Osteocyte (in vitro differentiated cells): ENCODE results near the gene GRID1. TPM values are rescaled to one million over a fixed set of nuclear protein-coding genes. Genes with fewer than 3 reads are reported as not detected.

Experiments used
- DNase-seq: peaks from one replicate; pipeline ENCODE4 v3.0.0; 2021; ENCODE audit warnings: mixed read lengths; ENCODE audit not compliant: unreplicated experiment; ENCODE audit errors: extremely low spot score
- H3K27ac Mint-ChIP-seq: one replicate; pipeline ENCODE4 v1.8.0; 2021; ENCODE audit warnings: mild to moderate bottlenecking, mixed read lengths; ENCODE audit not compliant: unreplicated experiment
- H3K27me3 Mint-ChIP-seq: one replicate; pipeline ENCODE4 v1.8.0; 2021; ENCODE audit warnings: mixed read lengths; ENCODE audit not compliant: unreplicated experiment
- H3K36me3 Mint-ChIP-seq: one replicate; pipeline ENCODE4 v1.8.0; 2021; ENCODE audit warnings: mixed read lengths; ENCODE audit not compliant: unreplicated experiment
- H3K4me1 Mint-ChIP-seq: one replicate; pipeline ENCODE4 v1.8.0; 2021; ENCODE audit warnings: mixed read lengths; ENCODE audit not compliant: unreplicated experiment
- H3K4me3 Mint-ChIP-seq: one replicate; pipeline ENCODE4 v1.8.0; 2021; ENCODE audit warnings: mild to moderate bottlenecking, moderate library complexity, mixed read lengths; ENCODE audit not compliant: unreplicated experiment
- H3K9me3 Mint-ChIP-seq: one replicate; pipeline ENCODE4 v1.8.0; 2021; ENCODE audit warnings: mixed read lengths; ENCODE audit not compliant: unreplicated experiment
- total RNA-seq: library from RNA; stranded (reverse); gene quantifications from 2 replicates; pipeline ENCODE4 v1.2.1, GENCODE V29; 2021
- TF ChIP-seq, protein P1 (sequence below): fragments of 200-600 bp; sonication (generic); IDR thresholded peaks from 2 replicates; pipeline ENCODE4 v1.5.0; 2021; ENCODE audit warnings: antibody characterized with exemption, mild to moderate bottlenecking, moderate library complexity

Gene GRID1
- total RNA-seq, 1 donor from 2014 or later, result 0.11 TPM

DNA sequence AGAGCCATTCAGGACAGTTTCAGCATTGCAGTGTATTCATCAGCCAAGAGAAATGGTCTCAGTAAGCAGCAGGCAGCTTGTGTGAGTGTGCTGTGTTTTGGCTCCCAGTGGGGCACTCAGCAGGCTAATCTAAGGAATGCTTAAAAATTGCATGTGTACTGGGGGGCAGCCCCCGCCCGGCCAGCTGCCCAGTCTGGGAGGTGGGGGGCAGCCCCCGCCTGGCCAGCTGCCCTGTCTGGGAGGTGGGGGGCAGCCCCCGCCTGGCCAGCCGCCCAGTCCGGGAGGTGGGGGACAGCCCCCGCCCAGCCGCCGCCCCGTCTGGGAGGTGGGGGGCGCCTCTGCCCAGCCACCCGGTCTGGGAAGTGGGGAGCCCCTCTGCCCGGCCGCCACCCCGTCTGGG, 116.2 kb downstream of the GRID1 start:
- no peak for DNase-seq
- H3K27ac Mint-ChIP-seq, result no peak overlapping the region

DNA sequence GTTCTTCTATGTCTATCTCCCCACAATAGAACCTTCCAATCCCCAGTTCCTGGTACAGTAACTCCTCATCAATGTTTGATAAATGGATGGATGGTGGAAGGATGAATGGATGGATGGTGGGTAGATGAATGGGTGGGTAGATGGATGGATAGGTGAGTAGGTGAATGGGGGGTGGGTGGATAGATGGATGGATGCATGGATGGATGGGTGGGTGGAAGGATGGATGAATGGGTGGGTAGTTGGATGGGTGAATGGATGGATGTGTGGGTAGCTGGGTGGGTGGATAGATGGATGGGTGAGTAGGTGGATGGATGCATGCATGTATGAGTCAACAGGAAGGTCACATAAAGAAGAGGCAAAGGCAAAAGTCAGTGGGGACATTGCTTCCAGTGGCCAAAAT, 116.8 kb downstream of the GRID1 start:
- Mint-ChIP-seq H3K27me3 (no peaks in the 10 kb centered on the region), H3K27ac (no peak overlapping the region), H3K4me3 (no peak overlapping the region), H3K36me3 (no peaks in the 10 kb centered on the region), H3K4me1 (no peaks in the 10 kb centered on the region), H3K9me3 (no peaks in the 10 kb centered on the region)
- no peak for DNase-seq
- TF ChIP-seq, protein P1, sequence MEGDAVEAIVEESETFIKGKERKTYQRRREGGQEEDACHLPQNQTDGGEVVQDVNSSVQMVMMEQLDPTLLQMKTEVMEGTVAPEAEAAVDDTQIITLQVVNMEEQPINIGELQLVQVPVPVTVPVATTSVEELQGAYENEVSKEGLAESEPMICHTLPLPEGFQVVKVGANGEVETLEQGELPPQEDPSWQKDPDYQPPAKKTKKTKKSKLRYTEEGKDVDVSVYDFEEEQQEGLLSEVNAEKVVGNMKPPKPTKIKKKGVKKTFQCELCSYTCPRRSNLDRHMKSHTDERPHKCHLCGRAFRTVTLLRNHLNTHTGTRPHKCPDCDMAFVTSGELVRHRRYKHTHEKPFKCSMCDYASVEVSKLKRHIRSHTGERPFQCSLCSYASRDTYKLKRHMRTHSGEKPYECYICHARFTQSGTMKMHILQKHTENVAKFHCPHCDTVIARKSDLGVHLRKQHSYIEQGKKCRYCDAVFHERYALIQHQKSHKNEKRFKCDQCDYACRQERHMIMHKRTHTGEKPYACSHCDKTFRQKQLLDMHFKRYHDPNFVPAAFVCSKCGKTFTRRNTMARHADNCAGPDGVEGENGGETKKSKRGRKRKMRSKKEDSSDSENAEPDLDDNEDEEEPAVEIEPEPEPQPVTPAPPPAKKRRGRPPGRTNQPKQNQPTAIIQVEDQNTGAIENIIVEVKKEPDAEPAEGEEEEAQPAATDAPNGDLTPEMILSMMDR, result no peak

More for the DNA sequence above, 116.2 kb downstream of the GRID1 start:
- Mint-ChIP-seq H3K4me1 (no peaks in the 10 kb centered on the region), H3K9me3 (no peaks in the 10 kb centered on the region), H3K4me3 (no peak overlapping the region), H3K36me3 (no peaks in the 10 kb centered on the region), H3K27me3 (no peaks in the 10 kb centered on the region)
- TF ChIP-seq, protein P1, result no peak

DNA sequence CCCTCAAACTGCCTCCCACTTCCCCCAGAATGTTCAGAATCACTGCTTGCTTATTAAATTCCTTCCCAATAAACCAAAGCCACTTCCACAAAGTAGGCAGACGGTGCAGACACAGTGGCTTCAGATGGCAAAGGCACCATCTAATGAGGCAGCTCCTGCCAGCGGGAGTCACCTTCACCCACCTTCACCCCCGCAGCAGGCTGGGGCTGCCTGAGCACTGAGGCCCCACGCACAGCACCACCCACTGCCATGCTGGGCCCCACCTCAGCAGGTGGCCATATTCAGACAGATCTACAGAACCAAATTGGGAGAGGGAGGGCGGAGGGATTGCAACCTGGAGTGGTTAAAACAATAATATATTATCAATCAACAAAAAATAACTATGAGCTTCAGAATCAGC, 118.5 kb downstream of the GRID1 start:
- Mint-ChIP-seq H3K4me3 (no peak overlapping the region), H3K27ac (no peak overlapping the region), H3K27me3 (no peaks in the 10 kb centered on the region), H3K9me3 (no peaks in the 10 kb centered on the region), H3K36me3 (no peaks in the 10 kb centered on the region), H3K4me1 (no peaks in the 10 kb centered on the region)
- no peak for DNase-seq
- TF ChIP-seq, protein P1, result no peak

DNA sequence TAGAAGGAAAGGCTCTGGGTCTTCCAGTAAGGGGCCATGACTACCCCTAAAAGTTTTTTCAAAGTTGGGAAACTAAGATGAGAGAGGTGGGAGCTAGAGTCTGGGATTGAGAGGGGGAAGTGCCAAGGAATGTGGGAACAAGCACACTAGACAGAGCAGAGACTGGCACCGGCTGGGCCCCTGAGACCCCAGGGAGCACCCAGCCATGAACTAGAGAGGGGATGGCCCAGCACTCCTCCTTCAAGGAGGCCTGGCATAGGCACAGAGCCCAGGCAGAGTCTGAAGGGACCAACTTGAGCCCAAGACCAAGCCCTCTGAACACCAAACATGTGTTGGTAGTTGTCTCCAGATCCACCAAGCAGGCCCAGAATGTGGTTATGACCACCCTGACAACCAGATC, 119.0 kb downstream of the GRID1 start:
- no peaks in the 10 kb centered on the region for H3K4me1 Mint-ChIP-seq
- no peak for DNase-seq
- H3K27ac Mint-ChIP-seq, result no peak overlapping the region
- no peaks in the 10 kb centered on the region for H3K9me3 Mint-ChIP-seq
- no peaks in the 10 kb centered on the region for H3K27me3 Mint-ChIP-seq
- H3K36me3 Mint-ChIP-seq, result no peaks in the 10 kb centered on the region
- no peak overlapping the region for H3K4me3 Mint-ChIP-seq
- TF ChIP-seq, protein P1, result no peak

DNA sequence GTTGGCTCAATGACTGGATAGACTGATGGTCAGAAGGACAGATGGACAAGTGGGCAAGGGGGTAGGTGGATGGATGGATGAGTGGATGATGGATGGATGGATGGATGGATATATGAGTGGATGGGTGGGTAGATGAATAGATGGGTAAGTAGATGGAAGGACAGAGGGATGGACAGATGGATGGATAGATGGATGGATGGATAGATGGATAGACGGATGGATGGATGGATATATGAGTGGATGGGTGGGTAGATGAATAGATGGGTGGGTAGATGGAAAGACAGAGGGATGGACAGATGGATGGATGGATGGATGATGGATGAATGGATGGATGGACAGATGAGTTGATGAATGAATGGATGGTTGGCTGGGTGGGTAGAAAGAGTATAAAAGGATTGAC, 119.5 kb downstream of the GRID1 start:
- H3K27me3 Mint-ChIP-seq, result no peaks in the 10 kb centered on the region
- H3K4me1 Mint-ChIP-seq, result no peaks in the 10 kb centered on the region
- no peak overlapping the region for H3K27ac Mint-ChIP-seq
- H3K36me3 Mint-ChIP-seq, result no peaks in the 10 kb centered on the region
- no peaks in the 10 kb centered on the region for H3K9me3 Mint-ChIP-seq
- no peak overlapping the region for H3K4me3 Mint-ChIP-seq
- TF ChIP-seq, protein P1, result no peak
- no peak for DNase-seq
